Aorta (tissue), 5 donors: ENCODE data around the gene CDHR1. TPM values are rescaled to one million over a fixed set of nuclear protein-coding genes. Genes with fewer than 3 reads are reported as not detected.
"Not testable (repeated sequence)": the region's sequence is repeated elsewhere in the genome, so short reads cannot be mapped to it uniquely, and the experiment has no call there.

ENCODE experiments used
- ATAC-seq: fragments of 200-7000 bp; cut with Tn5 transposase; one replicate; pipeline ENCODE4 v1.9.1; 2022; ENCODE audit warnings: moderate library complexity; ENCODE audit not compliant: low FRiP score
- DNase-seq, 2 donors: peaks; one replicate each; pipeline ENCODE4 v3.0.0-alpha.2; 2020
- H3K27ac ChIP-seq, 2 donors: one replicate each; pipeline ENCODE4 v1.5.1; 2013; ENCODE audit warnings: low read length in 2 of 2, mild to moderate bottlenecking in 2 of 2, moderate library complexity in 2 of 2, control low read depth in 1 of 2, inconsistent platforms in 1 of 2, low read depth in 1 of 2
- H3K27me3 ChIP-seq, 2 donors: one replicate each; pipeline ENCODE4 v1.6.1; 2013; ENCODE audit warnings: control low read depth in 1 of 2, low read length in 1 of 2, mild to moderate bottlenecking in 1 of 2, moderate library complexity in 1 of 2; ENCODE audit not compliant: insufficient read depth in 2 of 2, control insufficient read depth in 1 of 2
- H3K36me3 ChIP-seq, 2 donors: one replicate each; pipeline ENCODE4 v1.6.1; 2013; ENCODE audit warnings: control low read depth in 1 of 2, low read length in 1 of 2, mild to moderate bottlenecking in 1 of 2; ENCODE audit not compliant: insufficient read depth in 2 of 2, control insufficient read depth in 1 of 2
- H3K4me1 ChIP-seq, 2 donors: one replicate each; pipeline ENCODE4 v1.6.1; 2013; ENCODE audit warnings: low read length in 2 of 2, control low read depth in 1 of 2, mild to moderate bottlenecking in 1 of 2, moderate library complexity in 1 of 2; ENCODE audit not compliant: insufficient read depth in 2 of 2, control insufficient read depth in 1 of 2
- H3K4me3 ChIP-seq, 2 donors: one replicate each; pipeline ENCODE4 v1.5.1; 2013; ENCODE audit warnings: low read length in 2 of 2, control low read depth in 1 of 2, mild to moderate bottlenecking in 1 of 2
- H3K9me3 ChIP-seq: one replicate; pipeline ENCODE4 v1.6.1; 2013; ENCODE audit warnings: mild to moderate bottlenecking, low read length; ENCODE audit not compliant: control insufficient read depth
- WGBS, 2 donors: extraction: QIAGEN DNeasy Blood & Tissue Kit; methylation state at CpG; one replicate each; pipeline ENCODE4 v1.1.7; 2013; 5-methylcytosine and 5-hydroxymethylcytosine counted together
- intact Hi-C, 2 donors: fragments of 100-400 bp; cut with DNase I; formaldehyde crosslinking; loops; one replicate each; pipeline versions ENCODE4 v1.14.2 to v1.15.0; 2022
- polyA plus RNA-seq, 2 donors: library from polyadenylated mRNA; stranded (reverse); fragments of 200-250 nt; gene quantifications; one replicate each; pipeline ENCODE4 v1.2.3, GENCODE V29; 2013
- total RNA-seq, 2 donors: library from RNA; stranded (reverse); fragmentation: NEBNext Ultra II Directional; extraction: Animal tissue kit (Norgen Biotek cat#: 25700); gene quantifications; one replicate each; pipeline ENCODE4 v1.2.1, GENCODE V29; 2021
- donor health status: healthy with polysubstance abuse.
- donor health status: Bipolar disorder and iron deficiency.
- donor health status: DM: no; HTN: no; CAD: no.
- donor health status: DM: no; HTN: no; CAD: no.
- donor health status: DM: yes; HTN: yes; CAD: no.

The CDHR1 gene
- total and polyA plus RNA-seq, 4 donors, result 0.32 to 0.42 TPM; not detected in 2

- Histone ChIP-seq H3K27me3 (no peaks in the 10 kb centered on the region), H3K36me3 (no peaks in the 10 kb centered on the region), H3K4me1 (no peaks in the 10 kb centered on the region), H3K9me3 (no peaks in the 10 kb centered on the region), H3K4me3 (no peak overlapping the region), H3K27ac (no peak overlapping the region)
- WGBS, 2 donors, result 83 to 84% methylated on average over 4 of the region's 4 CpGs
- no peak for ATAC-seq
- no peak for DNase-seq
- intact Hi-C loops, result no loop called here
These were observed 35.8 kb upstream of the CDHR1 start for GRCh38 chr10:84158550-84158949.

GRCh38 chr10:84159076-84159685, 35.2 kb upstream of the CDHR1 start:
- H3K9me3 ChIP-seq, result no peaks in the 10 kb centered on the region

GRCh38 chr10:84160663-84161362, 33.5 kb upstream of the CDHR1 start:
- ATAC-seq (no peak), DNase-seq (no peak)
- 32 to 41% methylated on average over 6 of the region's 6 CpGs for WGBS, 2 donors
- Histone ChIP-seq H3K36me3 (no peaks in the 10 kb centered on the region), H3K27me3 (no peaks in the 10 kb centered on the region), H3K4me1 (no peaks in the 10 kb centered on the region), H3K27ac (no peak overlapping the region), H3K9me3 (no peaks in the 10 kb centered on the region), H3K4me3 (no peak overlapping the region)
- intact Hi-C loops, result no loop called here

More at GRCh38 chr10:84159076-84159685, 35.2 kb upstream of the CDHR1 start:
- ATAC-seq (no peak), DNase-seq (no peak)
- WGBS, 2 donors, result 41 to 47% methylated on average over 9 of the region's 9 CpGs
- Histone ChIP-seq H3K27ac (no peak overlapping the region), H3K4me3 (no peak overlapping the region), H3K36me3 (no peaks in the 10 kb centered on the region), H3K27me3 (no peaks in the 10 kb centered on the region), H3K4me1 (no peaks in the 10 kb centered on the region)
- intact Hi-C loops, result no loop called here

DNA sequence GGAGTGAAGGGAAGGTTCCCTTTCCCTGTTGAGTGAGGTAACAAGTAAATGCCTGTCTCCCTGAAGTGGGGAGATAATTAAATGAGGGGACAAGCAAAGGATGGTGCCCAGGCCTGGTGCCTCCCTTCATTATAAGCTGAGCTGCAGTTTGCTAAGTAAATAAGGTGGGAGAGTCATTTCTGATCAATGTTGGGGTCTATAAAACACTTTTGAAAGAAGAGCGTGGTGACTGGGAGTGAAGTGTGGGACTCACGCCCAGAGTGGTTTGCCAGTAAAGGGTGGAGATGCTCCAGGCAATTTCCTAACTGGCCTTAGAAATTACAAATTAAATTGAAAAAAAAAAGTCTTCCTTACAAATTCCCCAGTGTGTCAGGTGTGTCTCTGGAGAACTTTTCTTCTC, 30.3 kb upstream of the CDHR1 start:
- no peak overlapping the region for H3K27ac ChIP-seq
- 52 to 57% methylated on average over 2 of the region's 2 CpGs for WGBS, 2 donors
- no peaks in the 10 kb centered on the region for H3K27me3 ChIP-seq
- no peaks in the 10 kb centered on the region for H3K36me3 ChIP-seq
- no peaks in the 10 kb centered on the region for H3K9me3 ChIP-seq
- ATAC-seq (no peak), DNase-seq (no peak)
- H3K4me1 ChIP-seq, result no peaks in the 10 kb centered on the region
- H3K4me3 ChIP-seq, result no peak overlapping the region
- intact Hi-C loops, result no loop called here

GRCh38 chr10:84164442-84164841, 29.9 kb upstream of the CDHR1 start:
- WGBS, 2 donors, result 18 to 20% methylated on average over 2 of the region's 2 CpGs
- DNase-seq (no peak), ATAC-seq (no peak)
- H3K9me3 ChIP-seq, result no peaks in the 10 kb centered on the region
- H3K27ac ChIP-seq, result no peak overlapping the region
- H3K4me3 ChIP-seq, result no peak overlapping the region
- no peaks in the 10 kb centered on the region for H3K4me1 ChIP-seq
- no peaks in the 10 kb centered on the region for H3K36me3 ChIP-seq
- no peaks in the 10 kb centered on the region for H3K27me3 ChIP-seq
- intact Hi-C loops, result no loop called here

GRCh38 chr10:84166620-84167288, 27.6 kb upstream of the CDHR1 start:
- Histone ChIP-seq H3K27me3 (no peaks in the 10 kb centered on the region), H3K27ac (no peak overlapping the region), H3K4me1 (no peaks in the 10 kb centered on the region), H3K9me3 (no peaks in the 10 kb centered on the region), H3K4me3 (no peak overlapping the region), H3K36me3 (no peaks in the 10 kb centered on the region)
- intact Hi-C loops, result no loop called here
- DNase-seq (no peak), ATAC-seq (no peak)
- WGBS, 2 donors, result 92% methylated on average over 4 of the region's 4 CpGs

GRCh38 chr10:84167289-84167653, 27.1 kb upstream of the CDHR1 start:
- intact Hi-C loops, result not testable (repeated sequence)

DNA sequence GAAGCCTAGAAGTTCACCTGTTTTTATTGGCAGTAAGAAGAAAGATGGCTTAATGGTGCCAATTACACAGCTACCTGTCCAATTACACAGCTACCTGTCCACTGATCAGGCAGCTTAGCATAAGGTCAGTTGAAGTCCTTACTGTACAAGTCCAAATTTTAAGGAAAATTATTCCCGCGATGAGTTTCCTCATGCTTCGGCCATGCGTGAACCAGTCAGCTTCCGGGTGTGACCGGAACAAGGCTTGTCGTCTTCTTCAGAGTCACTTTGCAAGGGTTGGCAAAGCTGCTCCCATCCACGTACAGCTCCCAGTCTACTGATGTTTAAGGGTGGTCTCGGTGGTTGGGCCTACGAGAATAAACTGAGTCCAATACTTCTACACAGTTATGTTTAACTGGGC, 26.0 kb upstream of the CDHR1 start:
- H3K27me3 ChIP-seq, ATAC-seq, H3K36me3 ChIP-seq, H3K4me3 ChIP-seq, H3K9me3 ChIP-seq, intact Hi-C loops, H3K27ac ChIP-seq, H3K4me1 ChIP-seq, DNase-seq: not testable (repeated sequence)
- 95 to 97% methylated on average over 10 of the region's 10 CpGs for WGBS, 2 donors

More at GRCh38 chr10:84167289-84167653, 27.1 kb upstream of the CDHR1 start:
- not testable (repeated sequence) for H3K9me3 ChIP-seq, H3K36me3 ChIP-seq, H3K27me3 ChIP-seq, H3K4me3 ChIP-seq, DNase-seq, H3K4me1 ChIP-seq, ATAC-seq, H3K27ac ChIP-seq
- 68 to 83% methylated on average over 2 of the region's 2 CpGs for WGBS, 2 donors

DNA sequence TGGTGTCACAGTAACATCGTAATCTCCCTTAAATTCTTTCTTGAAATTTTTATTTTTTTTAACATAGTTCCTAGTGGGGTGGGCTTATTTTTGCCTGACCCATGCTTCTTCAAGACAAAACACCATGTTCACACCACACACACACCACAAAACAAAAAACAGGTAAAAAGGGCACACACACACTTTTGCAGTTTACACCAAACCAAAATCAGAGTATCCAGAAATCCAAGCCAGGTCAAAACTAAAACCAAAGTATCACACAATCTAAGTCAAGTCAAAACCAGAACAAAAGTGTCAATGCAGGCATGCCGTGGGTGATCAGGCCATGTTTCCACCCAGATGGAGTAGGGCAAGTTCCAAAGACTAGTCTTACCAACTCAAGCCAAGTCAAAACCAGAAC, 23.1 kb upstream of the CDHR1 start:
- H3K9me3 ChIP-seq, H3K4me1 ChIP-seq, intact Hi-C loops, H3K4me3 ChIP-seq, DNase-seq, H3K27ac ChIP-seq, ATAC-seq, H3K27me3 ChIP-seq, H3K36me3 ChIP-seq: not testable (repeated sequence)
- WGBS, 2 donors, result 78 to 91% methylated on average over 2 of the region's 2 CpGs
